ENCODE data around the gene ARHGEF28.

DNA sequence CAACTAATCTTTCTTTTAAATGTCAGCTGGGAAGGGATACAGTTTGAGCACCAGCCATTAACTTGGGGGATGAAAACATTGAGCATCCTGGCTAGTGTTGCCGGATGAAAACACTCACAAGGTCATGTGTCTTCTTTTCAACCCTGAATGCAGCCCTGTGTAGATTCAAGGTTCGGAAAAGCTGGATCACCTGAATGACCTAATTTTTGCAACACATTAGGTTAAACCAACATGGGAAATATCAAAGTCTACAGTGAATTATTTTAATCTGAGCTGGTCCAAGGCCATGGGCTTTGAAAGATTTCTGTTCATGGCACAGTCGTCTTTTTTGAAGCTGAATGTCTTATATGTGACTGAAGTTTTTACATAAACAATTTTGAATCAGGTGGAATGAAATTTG, 281.2 kb downstream of the ARHGEF28 start:
- TF ChIP-seq CTCF (IDR thresholded peaks at IDR 0.05; ENCODE audit: low read length) = no peak
- TF ChIP-seq EZH2 (optimal IDR thresholded peaks at IDR 0.05; ENCODE audit: low read depth, low read length) = no peak
- no peak for TF ChIP-seq EZH2phosphoT487 (IDR thresholded peaks at IDR 0.05; ENCODE audit: low read length)
